Activated naive CD4-positive, alpha-beta T cell (primary cell): Measurements from ENCODE around the gene APOL6.
"Not testable (repeated sequence)": the region's sequence is repeated elsewhere in the genome, so short reads cannot be mapped to it uniquely, and the experiment has no call there.

ENCODE experiments used
- DNase-seq, 4 experiments: peaks; one replicate each; lab custom pipeline; 2025; lab: John Stamatoyannopoulos, UW

Gene APOL6

GRCh38 chr22:35638410-35638809, 9.8 kb upstream of the APOL6 start:
- DNase-seq = no peak

DNA sequence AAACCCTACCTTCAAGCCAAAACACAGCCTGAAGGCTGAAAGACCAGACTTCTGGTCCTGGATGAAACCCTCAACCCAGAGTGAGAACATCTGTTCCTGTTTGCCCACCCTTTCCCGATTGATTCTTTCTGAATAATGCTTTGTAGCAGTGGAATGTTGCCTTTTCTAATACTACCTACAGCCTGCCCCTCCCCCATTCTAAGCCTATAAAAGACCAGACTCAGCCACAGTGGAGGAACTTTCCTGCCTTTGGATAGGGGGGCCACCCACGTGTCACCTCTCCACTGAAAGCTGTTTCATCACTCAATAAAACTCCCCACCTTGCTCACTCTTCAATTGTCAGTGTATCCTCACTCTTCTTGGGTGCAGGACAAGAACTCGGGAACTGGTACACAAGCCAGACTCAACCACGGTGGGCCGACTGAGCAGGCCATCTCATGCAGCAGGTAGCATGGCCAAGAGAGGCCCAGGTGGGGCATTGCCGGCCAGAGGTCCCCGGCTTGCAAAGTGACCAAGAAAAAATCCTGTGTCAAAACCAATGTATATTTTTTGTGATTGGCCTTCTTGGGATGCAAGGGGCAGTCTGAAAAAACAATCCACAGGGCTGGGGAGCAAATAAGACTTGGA, 6.6 kb upstream of the APOL6 start:
- no peak for DNase-seq

GRCh38 chr22:35642305-35642741, 5.9 kb upstream of the APOL6 start:
- no peak for DNase-seq

DNA sequence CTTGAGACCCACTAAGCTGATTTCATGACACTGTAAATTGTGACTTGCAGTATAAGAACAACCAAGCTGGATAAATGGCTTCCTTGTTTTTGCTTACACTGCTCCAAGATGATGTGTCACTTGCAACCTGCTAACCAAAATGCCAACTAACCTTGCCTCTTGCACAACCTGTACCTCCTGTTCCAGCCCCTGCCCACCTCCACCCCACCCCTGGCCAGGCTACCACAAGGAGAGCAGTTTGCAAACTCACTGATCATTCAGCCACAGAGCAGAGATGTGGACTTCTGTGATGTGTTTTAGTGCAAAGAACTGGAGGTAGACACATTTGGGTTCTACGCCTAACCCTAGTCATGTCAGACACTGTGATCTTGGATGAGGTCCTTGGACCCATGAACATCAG, 4.3 kb upstream of the APOL6 start:
- DNase-seq = no peak

DNA sequence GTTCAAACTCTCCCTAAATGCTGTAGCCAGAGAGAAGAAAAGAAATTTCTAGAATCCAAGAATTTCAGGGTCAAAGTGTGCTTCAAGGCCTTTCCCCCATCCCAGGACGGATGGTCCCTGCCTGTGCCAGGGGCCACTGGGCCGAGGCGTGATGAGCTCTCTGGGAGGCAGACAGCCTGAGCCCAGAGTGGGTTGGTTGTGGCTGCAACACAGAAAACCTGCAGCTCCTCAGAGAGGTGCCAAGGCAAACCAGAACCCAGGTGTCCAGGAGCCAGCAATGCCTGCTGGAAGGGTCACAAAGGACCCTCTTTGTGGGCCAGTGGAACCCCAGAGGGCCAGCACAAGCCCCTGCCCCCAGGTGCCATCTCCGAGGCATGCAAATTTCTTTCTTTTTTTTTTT, 2.6 kb upstream of the APOL6 start:
- DNase-seq = no peak

DNA sequence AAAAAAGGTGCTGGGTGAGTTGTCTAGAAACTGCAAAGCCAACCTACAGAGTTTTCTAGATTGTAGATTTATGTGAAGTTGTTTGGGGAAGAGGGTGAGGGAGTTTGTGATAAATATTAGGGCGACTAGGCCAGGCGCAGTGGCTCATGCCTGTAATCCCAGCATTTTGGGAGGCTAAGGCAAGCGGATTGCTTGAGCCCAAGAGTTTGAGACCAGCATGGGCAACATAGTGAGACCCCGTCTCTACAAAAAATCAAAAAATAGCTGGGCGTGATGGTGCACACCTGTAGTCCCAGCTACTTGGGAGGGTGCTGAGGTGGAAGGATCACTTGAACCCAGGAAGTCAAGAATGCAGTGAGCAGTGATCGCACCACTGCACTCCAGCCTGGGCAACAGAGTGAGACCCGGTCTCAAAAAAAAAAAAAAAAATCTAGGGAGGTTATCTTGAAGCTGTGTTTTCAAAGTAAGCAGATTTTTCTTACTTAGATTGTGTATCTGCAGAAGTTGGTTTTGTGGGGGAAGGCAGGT, 844 bp downstream of the APOL6 start:
- no peak for DNase-seq

DNA sequence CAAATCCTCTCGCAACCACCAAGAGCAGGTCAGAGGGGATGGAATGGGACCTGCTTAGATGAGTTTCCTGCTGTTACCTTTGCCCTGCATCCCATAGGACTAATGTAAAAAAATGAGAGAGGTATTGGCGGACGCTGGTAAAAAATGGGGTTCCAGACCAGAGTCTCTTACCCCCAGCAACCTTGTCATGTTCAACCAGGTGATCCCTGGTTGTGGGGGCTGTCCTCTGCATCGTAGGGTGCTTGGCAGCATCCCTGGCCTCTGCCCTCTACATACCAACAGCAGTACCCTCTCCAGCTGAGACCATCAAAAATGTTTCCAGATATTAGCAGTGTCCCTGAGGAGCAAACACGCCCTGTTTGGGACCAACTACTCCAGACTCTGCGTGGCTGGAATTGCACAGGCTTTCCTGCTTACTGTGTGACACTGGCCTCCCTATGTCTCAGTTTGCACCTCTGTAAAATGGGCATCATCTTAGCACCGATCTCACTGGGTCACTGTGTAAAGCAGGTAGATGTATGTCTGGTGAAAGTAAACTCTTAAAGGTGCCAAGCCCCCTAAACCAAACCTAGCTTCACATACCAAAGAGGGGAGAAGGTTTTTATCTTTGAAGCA, 1.5 kb downstream of the APOL6 start:
- DNase-seq = no peak

DNA sequence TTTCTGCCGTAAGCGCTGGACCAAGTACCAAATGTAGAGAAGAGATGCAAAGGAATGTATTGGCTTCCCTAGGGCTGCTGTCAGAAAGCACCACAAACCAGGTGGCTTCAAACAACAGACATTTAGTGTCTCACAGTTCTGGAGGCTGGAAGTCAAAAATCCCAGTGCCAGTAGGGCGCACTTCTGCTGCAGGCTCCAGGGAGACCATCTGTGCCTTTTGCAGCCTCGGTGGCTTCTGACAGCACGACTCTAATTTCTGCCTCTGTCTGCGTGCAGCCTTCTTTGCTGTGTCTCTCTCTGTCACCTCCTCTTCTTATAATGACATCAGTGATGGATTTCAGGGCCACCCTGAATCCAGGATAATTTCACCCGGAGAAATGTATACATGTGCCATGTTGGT, 2.8 kb downstream of the APOL6 start:
- no peak for DNase-seq

DNA sequence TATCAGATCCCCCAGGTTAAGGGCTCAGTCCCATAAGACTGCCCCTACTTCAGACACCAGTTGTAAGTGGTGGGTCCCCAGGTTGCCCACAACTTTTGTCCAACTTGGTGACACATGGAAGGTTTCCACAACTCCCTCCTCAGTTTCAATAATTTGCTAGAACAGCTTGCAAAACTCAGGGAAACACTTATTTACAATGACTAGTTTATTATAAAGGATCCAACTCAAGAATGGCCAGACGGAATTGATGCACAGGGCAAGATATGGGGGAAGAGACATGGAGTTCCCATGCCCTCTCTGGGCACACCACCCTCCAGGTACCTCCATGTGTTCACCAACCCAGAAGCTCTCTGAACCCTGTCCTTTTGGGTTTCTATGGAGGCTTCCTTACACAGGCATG, 5.6 kb downstream of the APOL6 start:
- DNase-seq = no peak

GRCh38 chr22:35656284-35656752, 8.1 kb downstream of the APOL6 start:
- DNase-seq = no peak

- no peak for DNase-seq
Observed at GRCh38 chr22:35657571-35658312, 9.5 kb downstream of the APOL6 start.

GRCh38 chr22:35660291-35661127, 12.3 kb downstream of the APOL6 start:
- peak in 2 of 4 experiments; percentile 25 to 49 for DNase-seq

GRCh38 chr22:35661464-35661863, 13.2 kb downstream of the APOL6 start:
- no peak for DNase-seq

- DNase-seq = no peak
Observed at GRCh38 chr22:35662914-35663313, 14.7 kb downstream of the APOL6 start.

GRCh38 chr22:35663371-35663770, 15.1 kb downstream of the APOL6 start:
- no peak for DNase-seq

DNA sequence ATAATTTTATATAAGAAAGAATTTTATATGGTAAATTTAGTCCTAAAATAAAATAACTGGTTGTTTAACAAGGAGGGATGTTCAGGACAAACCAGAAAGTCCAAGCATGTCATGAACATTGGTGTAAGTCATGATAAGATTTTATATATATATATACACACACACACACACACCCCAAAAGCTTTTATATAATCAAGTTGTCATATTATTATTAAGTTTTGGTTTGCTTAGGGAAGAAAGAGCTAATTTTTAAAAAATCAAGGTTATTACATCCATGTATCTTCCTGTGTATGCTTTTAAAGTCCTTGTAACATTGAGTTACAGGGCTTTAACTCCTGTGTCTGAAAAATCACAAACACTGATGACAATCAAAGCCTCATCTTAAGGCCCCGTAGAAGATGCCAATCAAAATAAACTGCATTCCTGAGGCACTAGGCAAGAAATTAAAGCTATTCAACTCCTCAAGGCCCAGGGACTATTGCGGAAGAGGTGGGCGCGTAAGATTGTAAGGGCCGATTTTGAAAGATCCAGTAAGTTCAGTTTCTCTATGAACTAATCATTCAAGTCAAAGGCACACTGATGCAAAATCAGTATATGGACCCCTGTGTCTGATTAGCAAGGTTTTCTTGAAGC, 16.8 kb downstream of the APOL6 start:
- DNase-seq = no peak

DNA sequence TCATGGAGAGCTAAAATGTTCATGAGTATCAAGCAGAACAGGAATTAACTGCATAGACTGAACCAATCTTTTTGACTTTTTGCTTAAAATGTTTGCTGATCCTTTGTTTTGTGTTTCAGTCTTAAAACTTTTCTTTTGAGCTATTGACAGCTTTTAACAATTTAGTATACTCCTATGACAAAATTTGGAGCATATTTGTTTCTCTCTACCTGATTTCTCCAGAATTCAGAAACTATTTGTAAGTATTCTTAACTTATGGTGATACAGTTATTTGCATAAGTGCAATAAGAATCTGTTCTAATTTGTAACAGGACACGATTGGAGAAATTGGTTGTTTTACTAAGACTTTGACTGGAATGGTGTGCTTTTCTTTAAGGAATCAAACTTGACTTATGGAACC, 18.5 kb downstream of the APOL6 start:
- DNase-seq = not testable (repeated sequence)

GRCh38 chr22:35674335-35674734, 26.1 kb downstream of the APOL6 start:
- DNase-seq = no peak

- DNase-seq = not testable (repeated sequence)
Observed at GRCh38 chr22:35676065-35676464, 27.8 kb downstream of the APOL6 start.

- DNase-seq = no peak
Observed at GRCh38 chr22:35677460-35678187, 29.4 kb downstream of the APOL6 start.

- DNase-seq = no peak
Observed at GRCh38 chr22:35678836-35679235, 30.6 kb downstream of the APOL6 start.
